ELR (cell line): Measurements from ENCODE around the gene OR2T1.
"Not testable (repeated sequence)": the region's sequence is repeated elsewhere in the genome, so short reads cannot be mapped to it uniquely, and the experiment has no call there.

Experiments used
- DNase-seq: peaks from one replicate; pipeline ENCODE4 v3.0.0-alpha.2; 2015; ENCODE audit warnings: low read depth

The OR2T1 gene, protein sequence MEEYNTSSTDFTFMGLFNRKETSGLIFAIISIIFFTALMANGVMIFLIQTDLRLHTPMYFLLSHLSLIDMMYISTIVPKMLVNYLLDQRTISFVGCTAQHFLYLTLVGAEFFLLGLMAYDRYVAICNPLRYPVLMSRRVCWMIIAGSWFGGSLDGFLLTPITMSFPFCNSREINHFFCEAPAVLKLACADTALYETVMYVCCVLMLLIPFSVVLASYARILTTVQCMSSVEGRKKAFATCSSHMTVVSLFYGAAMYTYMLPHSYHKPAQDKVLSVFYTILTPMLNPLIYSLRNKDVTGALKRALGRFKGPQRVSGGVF

DNA sequence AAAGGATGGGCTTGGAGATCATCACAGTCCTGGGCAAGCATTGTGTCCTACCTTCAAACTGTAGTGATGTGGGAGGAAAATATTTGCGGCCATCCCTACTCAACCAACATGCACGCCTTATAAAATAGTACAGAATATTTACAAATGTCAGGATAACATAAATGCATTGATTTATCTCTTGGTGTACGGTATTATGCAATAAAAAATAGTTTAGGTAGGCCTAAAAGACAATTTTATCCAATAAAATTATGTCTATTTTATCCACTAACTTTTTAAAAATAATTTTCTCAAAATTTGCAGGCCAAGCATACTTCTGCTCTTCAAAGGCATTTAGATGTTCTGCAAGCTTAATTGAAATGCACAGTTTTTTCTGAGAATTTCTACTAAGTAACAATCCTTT lies at the start of gene OR2T1:
Gene OR2T1, plus strand, starts transcription at position 301 of the 400 bp plus-strand sequence. CDS start 3,100 bp downstream, outside the sequence.
- DNase-seq: no peak

DNA sequence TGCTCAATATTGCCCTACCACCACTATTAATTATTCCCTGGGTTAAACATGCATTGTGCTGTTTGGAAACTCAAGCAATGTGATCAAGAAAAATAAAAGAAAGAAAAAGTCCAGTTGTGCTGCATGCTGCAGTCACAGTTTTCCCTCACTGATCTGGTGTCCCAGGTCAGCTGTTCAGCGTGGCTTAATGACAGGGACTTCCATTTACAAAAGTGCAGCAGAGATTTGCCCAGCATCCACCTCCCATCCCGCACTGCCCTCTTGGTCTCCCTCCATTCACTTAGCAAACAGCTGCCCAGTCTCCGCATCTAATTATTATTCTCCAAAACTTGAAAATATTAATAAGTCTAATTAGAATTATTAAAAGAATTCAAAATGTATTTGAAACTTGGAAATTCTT lies 43.4 kb upstream of the OR2T1 start:
- DNase-seq: no peak

DNA sequence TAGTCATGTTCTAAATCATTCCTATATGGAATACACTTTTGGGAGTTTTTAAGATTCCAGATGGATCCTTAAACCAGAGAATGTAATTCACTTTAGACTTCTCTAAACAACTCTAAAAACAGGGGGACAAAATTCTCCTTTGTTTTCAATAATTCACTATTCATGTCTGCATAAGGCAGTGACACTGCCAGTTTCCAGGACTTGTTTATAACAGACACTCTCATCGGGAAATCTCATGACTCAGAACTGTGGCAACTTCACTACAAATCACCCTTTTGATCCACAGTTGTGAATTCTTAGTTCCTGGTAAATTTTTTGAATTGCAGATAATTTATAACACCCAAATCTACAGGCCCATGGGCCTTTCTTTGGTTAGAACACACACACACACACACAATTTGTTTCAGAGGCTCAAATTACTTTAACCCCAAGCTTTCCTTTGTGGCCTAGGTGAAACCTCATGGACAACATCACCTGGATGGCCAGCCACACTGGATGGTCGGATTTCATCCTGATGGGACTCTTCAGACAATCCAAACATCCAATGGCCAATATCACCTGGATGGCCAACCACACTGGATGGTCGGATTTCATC lies 41.6 kb upstream of the OR2T1 start, which contains the start of gene OR2T4:
Gene OR2T4, plus strand, starts transcription at position 545 of the 595 bp plus-strand sequence. Its CDS starts 0 bp downstream, at position 545.
- DNase-seq: no peak

DNA sequence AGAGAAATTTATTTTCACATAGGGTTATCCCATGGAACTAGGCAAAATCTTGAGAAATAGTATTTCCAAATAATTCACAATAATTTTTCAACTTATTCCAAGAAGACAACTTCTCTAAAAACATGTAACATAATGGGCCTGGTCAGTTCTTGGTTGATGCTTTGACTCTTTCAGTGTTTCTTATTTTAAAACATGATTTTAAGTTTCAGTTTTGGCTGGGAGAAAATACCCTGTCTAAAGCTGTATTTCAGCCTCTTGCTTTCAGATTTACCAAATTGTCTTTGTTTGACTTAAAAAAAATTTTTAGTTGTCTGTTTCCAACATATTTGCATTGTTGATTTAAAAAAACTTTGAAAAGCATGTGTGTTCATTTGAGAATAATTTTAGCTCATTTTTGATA lies 36.2 kb upstream of the OR2T1 start:
- no peak for DNase-seq

DNA sequence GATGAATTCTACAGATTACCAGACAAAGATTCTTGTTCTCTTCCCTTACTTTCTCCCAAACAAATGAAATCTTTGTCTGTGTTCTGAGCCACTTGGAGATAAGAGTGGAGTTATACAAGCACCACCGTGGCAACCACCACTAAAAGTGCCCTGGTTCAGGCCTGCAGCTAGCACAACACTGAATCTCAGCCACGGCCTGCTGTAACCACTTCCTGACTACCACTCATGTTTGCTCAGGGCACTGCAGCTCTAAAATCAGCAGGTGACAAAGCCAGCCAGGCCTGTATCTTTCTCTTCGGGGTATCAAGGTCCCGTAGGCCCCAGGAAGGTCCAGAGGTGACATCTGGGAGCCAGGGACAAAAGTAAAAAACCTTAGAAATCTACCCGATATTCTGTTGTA lies 30.5 kb upstream of the OR2T1 start:
- no peak for DNase-seq

DNA sequence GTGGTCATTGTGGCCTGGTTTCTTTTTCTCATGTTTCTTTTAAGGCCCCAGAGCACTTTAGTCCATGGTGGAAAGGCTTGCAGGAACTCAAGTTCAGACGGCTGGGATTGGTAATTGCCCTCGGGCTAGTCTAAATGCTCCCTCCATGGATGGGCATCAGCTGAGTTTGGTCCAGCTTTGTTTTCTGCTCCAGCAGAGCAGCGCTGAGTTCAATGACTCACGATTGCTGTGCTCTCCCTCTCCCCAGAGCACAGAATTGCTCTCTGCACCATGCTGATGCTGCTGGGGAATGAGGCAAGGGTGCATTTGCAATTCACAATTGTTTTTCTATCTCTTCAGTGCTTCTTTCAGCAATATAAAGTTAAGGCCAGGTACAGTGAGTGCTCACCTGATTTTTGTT lies 29.1 kb upstream of the OR2T1 start:
- no peak for DNase-seq

DNA sequence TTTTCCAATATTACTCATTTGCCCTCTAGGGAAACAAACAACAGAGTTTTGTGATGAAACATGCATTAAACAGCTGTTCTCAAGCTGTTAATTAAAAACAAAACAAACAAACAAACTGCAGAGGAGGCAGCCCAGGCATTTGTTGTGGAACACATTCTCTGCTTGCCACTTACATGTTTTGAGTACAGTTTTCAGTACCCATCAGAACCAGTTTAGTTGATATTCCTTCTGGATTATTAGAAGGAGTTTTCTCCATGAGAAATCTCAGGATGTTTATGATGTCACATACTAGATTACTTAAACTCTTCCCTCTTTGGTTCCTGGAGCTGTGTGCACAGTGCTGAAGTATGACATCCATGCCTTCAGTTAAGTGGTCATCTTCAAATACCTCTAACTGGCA lies 27.4 kb upstream of the OR2T1 start, which contains the start of gene OR2T6:
Gene OR2T6, plus strand, starts transcription at position 301 of the 400 bp plus-strand sequence. CDS start 11,863 bp downstream, outside the sequence.
- DNase-seq: no peak

DNA sequence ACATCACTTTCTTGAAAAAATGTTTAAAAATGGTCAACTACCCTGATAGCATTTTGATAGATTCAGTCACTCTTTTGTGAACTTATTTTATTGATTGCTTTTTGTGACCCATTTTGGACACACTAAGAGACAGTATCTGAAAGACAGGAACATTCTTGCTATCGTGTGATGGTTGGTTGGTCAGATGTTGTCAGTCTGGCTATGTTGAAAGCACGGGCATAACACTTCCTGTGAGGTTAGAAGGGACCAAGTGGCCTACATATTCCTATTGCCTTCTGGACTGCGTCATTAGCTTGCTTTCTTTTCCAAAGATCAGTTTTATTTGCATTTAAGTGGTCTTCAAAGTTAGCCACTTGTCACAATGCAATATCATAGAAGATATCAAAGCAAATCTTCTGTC lies 25.9 kb upstream of the OR2T1 start:
- no peak for DNase-seq

DNA sequence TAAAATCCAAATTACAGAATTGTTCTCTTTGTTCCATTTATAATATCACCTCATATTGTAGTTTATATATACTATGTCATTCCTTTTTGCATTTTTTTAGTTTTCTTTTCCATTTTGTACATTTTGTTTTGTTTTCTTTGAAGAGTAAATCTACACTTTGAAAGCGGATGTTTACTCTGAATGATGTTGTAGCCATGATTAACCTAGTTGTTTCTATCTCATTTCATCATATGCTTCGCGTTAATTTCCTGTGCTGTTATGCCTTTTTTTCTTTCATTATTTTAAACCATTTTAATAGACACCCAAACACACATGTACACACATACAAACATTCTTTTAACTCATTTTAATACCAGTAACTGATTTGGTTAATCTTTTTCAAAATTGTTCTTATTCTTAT lies 22.0 kb upstream of the OR2T1 start:
- no peak for DNase-seq

DNA sequence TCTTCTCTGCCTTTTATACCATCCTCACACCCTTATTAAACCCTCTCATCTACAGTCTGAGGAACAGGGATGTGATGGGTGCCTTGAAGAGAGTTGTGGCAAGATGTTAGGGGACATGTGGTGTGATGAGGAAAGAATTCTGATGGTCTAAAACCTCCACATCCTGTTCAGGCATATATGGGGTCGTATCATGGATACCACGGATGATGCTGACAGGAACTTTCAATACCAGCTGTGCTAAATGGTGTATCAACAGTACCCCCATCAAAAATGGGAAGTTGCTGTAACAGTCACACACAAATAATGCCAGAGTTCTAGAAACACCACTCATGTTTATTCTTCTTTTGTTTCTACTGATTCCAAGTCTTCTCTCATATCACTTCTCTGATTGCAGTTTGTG lies 14.4 kb upstream of the OR2T1 start:
- DNase-seq: no peak

DNA sequence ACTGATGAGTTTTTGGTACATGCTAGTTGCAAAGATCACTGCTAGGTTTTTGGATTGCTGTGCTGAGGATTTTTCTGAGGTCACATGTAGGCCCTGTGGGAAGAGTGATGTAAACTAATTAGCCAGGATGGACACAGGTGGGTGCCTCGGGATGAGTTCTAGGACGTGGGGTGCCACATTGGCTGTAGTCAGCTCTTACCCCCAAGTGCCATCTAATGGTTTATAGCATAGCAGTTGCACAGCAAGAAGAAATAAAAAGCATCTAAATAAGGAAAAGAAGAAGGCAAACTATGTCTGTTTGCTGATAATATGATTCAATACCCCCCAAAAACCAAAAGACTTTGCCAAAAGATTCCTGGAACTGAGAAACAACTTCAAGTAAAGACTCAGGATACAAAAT lies 9.8 kb upstream of the OR2T1 start:
- no peak for DNase-seq

DNA sequence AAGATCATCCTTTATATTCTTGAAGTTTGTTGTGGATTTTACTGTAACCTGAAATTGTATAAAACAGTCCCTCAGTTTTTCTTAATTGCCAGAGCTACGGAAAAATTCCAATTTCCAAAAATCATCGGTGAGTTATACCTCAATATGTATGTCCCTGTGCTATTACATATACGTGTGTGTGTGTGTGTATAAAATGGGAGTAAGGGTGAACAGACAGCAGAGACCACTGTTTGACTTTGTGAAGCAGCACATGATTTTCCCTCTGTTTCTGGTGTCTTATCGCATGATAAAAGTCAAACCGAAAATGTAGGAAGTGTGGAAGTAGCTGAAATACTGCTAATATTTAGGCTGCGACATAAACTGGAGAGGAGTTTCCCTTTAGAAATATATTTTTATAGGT lies 1.2 kb downstream of the OR2T1 start:
- DNase-seq: peak; percentile 1

DNA sequence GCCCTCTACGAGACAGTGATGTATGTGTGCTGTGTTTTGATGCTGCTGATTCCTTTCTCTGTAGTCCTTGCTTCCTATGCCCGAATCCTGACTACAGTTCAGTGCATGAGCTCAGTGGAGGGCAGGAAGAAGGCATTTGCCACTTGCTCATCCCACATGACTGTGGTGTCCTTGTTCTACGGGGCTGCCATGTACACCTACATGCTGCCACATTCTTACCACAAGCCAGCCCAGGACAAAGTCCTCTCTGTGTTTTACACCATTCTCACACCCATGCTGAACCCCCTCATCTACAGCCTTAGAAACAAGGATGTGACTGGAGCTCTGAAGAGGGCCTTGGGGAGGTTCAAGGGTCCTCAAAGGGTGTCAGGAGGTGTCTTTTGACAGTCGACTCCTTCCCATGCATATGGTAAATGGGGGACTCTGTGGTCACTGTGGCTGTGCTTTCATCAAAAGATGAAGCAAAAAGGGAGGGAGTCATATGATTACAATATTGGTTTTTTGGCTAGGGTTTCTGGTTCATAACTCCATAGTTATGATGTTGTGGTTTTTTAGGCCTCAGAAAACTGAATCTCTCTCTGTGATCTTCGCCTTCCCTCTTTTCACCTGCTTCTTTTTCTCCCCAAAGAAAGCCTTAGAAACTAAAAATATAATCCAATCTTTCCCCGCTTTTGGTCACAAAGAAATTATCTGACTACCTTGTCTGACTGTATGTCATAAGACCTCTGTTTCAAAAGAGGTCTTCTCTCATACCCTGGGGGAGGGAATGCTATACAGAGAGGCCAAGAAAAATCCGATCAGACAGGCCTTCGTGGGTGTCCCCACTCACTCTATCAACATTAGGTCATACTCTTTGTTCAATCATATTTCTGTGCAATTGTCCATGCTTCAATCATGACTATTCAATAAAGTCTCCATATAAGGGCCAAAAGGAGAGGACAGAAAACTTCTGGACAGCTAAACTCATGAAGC lies 4.2 kb downstream of the OR2T1 start:
- DNase-seq: no peak

DNA sequence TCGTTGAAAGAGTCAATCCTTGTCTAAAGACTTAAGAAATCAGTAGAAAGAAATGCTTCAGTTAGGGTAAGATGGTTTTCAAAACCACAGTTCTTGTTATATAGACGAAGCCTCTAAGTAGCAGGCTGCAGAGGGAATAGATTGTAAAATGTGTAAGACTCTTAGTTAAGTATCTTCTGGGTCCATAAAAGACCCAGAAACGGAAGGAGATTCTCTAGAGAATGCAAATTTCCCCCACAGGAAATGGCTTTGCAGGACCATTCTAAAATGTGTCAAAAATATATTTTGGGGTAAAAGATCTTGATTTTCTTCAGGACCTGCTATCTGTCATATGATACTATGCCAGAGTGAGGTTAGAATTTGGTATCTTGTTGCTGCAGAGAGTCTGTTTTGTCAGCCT lies 13.4 kb downstream of the OR2T1 start:
- DNase-seq: no peak

DNA sequence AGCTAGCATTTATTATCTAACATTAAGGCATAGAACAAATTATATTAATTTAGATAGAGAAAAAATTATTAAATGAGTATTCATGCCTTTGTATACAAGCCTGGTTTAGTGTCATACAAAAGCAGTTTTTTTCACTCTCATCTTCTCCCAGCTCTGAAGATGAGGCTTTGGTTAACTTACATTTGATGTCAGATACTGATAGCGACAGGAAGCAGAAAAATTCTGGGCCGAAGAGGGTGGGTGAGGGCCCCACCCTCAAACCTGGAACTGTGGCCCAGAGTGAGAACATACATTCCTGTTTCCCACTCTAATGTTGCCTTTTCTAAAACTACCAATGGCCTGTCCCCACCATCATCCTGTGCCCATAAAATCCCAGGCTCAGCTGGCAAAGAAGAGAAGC lies 15.0 kb downstream of the OR2T1 start:
- no peak for DNase-seq

DNA sequence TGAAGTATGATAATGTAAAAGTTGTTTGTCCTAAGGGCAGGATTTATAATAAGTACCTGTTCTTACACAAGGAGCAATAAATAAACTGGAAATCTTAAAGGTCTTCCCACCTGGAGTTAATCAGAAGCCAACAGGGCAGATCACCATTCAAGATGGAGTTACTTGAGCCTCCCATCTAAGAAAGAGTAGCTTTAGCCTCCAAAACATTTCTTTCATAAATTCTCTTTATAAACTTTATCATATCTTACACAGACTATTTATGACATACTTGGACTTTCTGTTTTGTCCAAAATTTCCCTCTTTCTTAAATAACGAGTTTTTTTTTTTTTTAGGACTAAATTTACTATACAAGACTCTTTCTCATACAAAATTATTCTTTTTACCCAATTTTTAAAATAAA lies 18.5 kb downstream of the OR2T1 start:
- peak; percentile 11 for DNase-seq

DNA sequence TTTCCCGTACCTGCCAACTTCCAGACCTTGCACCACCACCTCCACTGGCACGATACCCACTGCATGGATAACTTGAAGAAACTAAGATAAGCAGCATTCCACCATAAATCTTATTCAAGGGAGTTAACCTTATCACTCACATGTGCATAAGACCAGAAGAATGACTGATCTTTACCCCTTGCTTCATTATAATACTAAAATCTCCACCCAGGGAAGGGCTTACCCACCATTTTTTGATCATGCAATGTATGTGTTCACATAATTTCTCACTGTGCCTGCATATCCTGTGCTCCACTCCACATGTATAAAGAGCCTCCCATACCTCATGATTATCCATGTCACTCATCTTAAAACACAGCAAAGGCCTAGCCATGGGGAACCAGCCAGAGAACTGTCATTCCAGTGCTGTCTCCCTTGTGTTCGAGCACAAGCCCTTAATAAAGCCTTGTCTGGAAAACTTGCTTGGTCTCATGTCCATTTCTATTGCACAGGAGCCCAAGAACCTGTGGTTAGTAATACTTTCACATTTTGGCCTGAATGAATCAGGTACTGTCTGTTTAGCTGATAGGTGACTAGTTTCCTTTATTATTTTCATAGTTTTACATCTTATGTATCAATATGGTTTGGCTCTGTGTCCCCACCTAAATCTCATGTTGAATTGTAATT lies 24.8 kb downstream of the OR2T1 start:
- DNase-seq: not testable (repeated sequence)

DNA sequence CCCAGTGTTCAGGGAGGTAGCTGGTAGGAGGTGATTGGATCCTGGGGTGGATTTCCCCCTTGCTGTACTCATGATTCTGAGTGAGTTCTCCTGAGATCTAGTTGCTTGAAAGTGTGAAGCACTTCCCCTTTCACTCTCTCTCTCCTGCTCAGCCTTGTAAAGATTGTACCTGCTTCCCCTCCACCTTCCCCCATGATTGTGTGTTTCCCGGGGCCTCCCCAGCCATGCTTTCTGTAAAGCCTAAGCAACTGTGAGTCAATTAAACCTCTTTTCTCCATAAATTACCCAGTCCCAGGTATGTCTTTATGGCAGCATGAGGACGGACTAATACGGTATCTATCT lies 25.3 kb downstream of the OR2T1 start:
- not testable (repeated sequence) for DNase-seq

DNA sequence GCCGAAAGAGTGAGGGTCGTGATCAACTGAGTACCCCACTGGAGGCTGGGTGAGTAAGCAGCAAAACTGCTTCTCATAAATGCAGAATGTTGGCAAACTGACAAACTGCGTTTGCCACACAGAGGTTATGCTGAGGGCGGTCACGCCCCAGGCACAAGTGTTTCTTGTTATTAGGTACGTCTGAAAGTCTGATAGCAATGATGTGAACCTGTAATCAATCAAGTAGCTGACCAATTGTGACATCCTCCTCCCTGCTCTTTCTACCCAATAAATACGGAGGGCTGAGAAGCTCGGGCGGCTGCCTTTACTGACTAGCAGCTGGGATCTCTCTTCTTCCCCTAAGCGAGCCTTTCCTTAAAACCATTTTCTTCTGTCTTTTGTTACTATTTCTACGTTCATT lies 28.8 kb downstream of the OR2T1 start:
- not testable (repeated sequence) for DNase-seq

DNA sequence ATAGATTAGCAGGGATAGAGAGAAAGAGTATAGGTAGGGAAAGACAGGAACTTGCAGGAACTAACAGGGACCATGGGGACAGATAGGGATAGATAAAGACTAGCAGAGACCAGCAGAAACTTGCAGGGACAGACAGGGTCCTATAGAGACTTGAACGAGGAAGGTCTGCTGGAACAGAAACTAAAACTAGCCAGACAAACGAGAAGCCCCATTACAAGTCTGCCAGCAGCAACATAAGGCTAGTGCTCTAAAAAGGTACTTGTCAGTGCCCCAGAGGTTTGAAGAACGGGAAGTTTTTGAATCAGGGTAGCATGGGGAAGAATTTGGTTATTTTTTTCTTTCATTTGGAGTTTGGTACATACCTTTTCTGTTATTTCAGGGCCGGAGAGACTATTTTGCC lies 29.4 kb downstream of the OR2T1 start:
- DNase-seq: not testable (repeated sequence)

DNA sequence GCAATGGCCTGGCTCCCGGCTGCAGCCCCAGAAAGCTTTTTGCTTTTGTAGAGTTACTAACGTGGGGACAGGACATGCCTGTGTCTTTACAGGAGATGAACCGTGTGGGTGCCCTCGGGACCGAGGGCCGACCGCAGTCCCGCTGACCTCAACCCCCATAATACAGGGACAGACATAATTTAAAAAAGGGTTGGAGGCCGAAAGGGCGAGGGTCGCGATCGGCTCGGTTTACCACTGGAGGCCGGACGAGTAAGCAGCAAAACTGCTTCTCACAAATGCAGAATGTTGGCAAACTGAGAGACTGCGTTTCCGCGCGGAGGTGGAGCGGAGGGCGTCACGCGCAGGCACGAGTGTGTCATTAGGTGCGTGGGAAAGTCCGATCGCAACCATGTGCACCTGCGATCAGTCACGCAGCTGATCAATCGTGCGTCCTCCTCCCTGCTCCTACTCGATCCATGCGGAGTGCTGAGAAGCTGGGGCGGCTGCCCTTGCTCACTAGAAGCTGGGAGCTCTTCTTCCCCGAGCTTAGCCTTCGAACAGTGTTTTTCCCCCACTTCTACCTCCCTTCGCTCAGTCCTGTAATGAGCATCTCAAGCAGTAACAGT lies 31.1 kb downstream of the OR2T1 start:
- DNase-seq: not testable (repeated sequence)

DNA sequence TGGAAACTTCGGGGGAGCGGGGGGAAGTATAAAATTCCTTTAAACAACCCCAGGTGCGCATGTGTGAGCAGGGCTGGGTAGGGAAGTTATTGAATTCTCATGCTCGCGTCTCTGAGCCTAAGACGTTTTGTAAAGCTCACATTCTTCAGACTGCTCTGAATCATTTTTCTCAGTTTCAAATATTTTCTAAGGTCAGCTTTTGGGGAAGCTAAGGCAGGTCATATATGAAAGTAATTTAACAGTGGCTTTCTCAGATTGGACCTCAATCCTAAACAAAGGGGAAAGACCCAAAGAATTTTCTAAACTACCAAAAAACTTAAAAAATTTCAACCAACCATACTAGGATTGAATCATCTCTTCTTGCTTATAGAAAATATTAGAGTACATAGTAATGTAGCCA lies 32.1 kb downstream of the OR2T1 start:
- not testable (repeated sequence) for DNase-seq
